NB4 (cell line): Measurements from ENCODE around the gene TESPA1.

ENCODE experiments used
- MYC ChIP-seq: IDR thresholded peaks from 2 replicates; pipeline ENCODE4 v1.6.1; 2011; ENCODE audit warnings: low read depth, low read length
- POLR2A ChIP-seq: IDR thresholded peaks from 2 replicates; pipeline ENCODE4 v1.6.1; 2011; ENCODE audit warnings: mild to moderate bottlenecking; ENCODE audit not compliant: insufficient read length; ENCODE audit errors: extremely low read depth
- TF ChIP-seq, protein P1 (sequence below): IDR thresholded peaks from one replicate; pipeline ENCODE4 v1.5.1; 2012; ENCODE audit warnings: low read depth, low read length
- TF ChIP-seq, protein P2 (sequence below): IDR thresholded peaks from 2 replicates; pipeline ENCODE4 v1.6.1; 2011; ENCODE audit warnings: low read depth, low read length

DNA sequence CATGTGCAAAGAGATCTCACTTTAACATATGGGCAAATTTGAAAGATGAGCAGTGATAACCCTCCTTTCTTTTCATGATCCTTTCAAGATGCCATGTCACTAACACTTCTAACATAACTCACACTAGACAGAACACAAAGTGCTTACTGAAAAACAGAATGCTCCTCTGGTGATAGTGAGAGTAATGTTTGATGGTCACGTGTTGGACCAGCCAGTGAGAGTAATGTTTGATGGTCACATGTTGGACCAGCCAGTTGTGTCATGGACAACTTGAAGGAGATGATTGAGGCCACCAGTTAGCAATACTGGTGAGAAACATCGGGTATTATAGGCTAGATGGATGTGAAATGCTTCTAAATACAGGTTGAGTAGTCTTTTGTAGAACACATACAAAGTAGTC, 40.9 kb upstream of the TESPA1 start:
- no peak for TF ChIP-seq POLR2A
- TF ChIP-seq MYC: no peak
- TF ChIP-seq, protein P1, sequence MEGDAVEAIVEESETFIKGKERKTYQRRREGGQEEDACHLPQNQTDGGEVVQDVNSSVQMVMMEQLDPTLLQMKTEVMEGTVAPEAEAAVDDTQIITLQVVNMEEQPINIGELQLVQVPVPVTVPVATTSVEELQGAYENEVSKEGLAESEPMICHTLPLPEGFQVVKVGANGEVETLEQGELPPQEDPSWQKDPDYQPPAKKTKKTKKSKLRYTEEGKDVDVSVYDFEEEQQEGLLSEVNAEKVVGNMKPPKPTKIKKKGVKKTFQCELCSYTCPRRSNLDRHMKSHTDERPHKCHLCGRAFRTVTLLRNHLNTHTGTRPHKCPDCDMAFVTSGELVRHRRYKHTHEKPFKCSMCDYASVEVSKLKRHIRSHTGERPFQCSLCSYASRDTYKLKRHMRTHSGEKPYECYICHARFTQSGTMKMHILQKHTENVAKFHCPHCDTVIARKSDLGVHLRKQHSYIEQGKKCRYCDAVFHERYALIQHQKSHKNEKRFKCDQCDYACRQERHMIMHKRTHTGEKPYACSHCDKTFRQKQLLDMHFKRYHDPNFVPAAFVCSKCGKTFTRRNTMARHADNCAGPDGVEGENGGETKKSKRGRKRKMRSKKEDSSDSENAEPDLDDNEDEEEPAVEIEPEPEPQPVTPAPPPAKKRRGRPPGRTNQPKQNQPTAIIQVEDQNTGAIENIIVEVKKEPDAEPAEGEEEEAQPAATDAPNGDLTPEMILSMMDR: no peak
- TF ChIP-seq, protein P2, sequence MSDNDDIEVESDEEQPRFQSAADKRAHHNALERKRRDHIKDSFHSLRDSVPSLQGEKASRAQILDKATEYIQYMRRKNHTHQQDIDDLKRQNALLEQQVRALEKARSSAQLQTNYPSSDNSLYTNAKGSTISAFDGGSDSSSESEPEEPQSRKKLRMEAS: no peak
